HG02840 (cell line): ENCODE measurements around the gene SSC5D.
A peak's percentile ranks its signal among the peaks of the same experiment; 100 is the strongest.

ENCODE experiments used
- ATAC-seq: cut with Tn5 transposase; IDR thresholded peaks from one replicate; pipeline ENCODE4 v1.9.1; 2021; ENCODE audit warnings: mild to moderate bottlenecking, moderate library complexity, moderate number of reproducible peaks; ENCODE audit not compliant: unreplicated experiment, low FRiP score

The SSC5D gene

GRCh38 chr19:55468054-55468393, 20.2 kb upstream of the SSC5D start:
- ATAC-seq = no peak

- ATAC-seq = no peak
Measured at GRCh38 chr19:55471266-55471665, 17.0 kb upstream of the SSC5D start.

GRCh38 chr19:55472463-55472862, 15.8 kb upstream of the SSC5D start:
- ATAC-seq = no peak

- no peak for ATAC-seq
Measured at GRCh38 chr19:55473225-55474012, 14.8 kb upstream of the SSC5D start.

GRCh38 chr19:55474269-55475265, 13.7 kb upstream of the SSC5D start:
- ATAC-seq = no peak

- peak; percentile 91 for ATAC-seq
Measured at GRCh38 chr19:55476100-55476775, 12.0 kb upstream of the SSC5D start, which contains the start of gene ZNF628. TSS of gene ZNF628 (plus strand) at chr19:55476617. CDS start at chr19:55479911, 3,294 bp downstream.

- ATAC-seq = no peak
Measured at GRCh38 chr19:55477905-55478304, 10.3 kb upstream of the SSC5D start.

- ATAC-seq = no peak
Measured at GRCh38 chr19:55478364-55478763, 9.9 kb upstream of the SSC5D start.

- no peak for ATAC-seq
Measured at GRCh38 chr19:55479045-55479444, 9.2 kb upstream of the SSC5D start.

GRCh38 chr19:55479451-55480230, 8.6 kb upstream of the SSC5D start:
- ATAC-seq = no peak

- ATAC-seq = no peak
Measured at GRCh38 chr19:55481148-55481793, 7.0 kb upstream of the SSC5D start.

GRCh38 chr19:55481794-55482155, 6.5 kb upstream of the SSC5D start:
- ATAC-seq = no peak

GRCh38 chr19:55482156-55482961, 5.9 kb upstream of the SSC5D start:
- no peak for ATAC-seq

GRCh38 chr19:55482967-55483705, 5.1 kb upstream of the SSC5D start:
- ATAC-seq = no peak

- no peak for ATAC-seq
Measured at GRCh38 chr19:55483706-55484592, 4.3 kb upstream of the SSC5D start.

- no peak for ATAC-seq
Measured at GRCh38 chr19:55484593-55485438, 3.4 kb upstream of the SSC5D start, which contains the start of gene NAT14. TSS of gene NAT14 (plus strand) at chr19:55485188. CDS start at chr19:55485709, 521 bp downstream.
